SJSA1 (cell line): ENCODE measurements around the gene SPAG5. TPM values are rescaled to one million over a fixed set of nuclear protein-coding genes. Genes with fewer than 3 reads are reported as not detected.
"Not testable (repeated sequence)": the region's sequence is repeated elsewhere in the genome, so short reads cannot be mapped to it uniquely, and the experiment has no call there.

Experiments used
- DNase-seq, 2 experiments: peaks; one replicate each; pipeline ENCODE4 v3.0.0-alpha.2; 2015 to 2020; ENCODE audit warnings: low spot score in 2 of 2, low read depth in 1 of 2
- H3K27ac ChIP-seq: fragments of 250-450 bp; sonication (Bioruptor Pico); 2 replicates; pipeline ENCODE4 v1.5.1; 2020; ENCODE audit warnings: mild to moderate bottlenecking, moderate library complexity
- H3K27me3 ChIP-seq: fragments of 250-450 bp; sonication (Bioruptor Pico); replicated peaks from 2 replicates; pipeline ENCODE4 v1.5.1; 2020; ENCODE audit warnings: mild to moderate bottlenecking, moderate library complexity
- H3K36me3 ChIP-seq: fragments of 250-450 bp; sonication (Bioruptor Pico); 2 replicates; pipeline ENCODE4 v1.5.1; 2020; ENCODE audit warnings: mild to moderate bottlenecking
- H3K4me1 ChIP-seq: fragments of 250-450 bp; sonication (Bioruptor Pico); replicated peaks from 2 replicates; pipeline ENCODE4 v1.6.1; 2021; ENCODE audit warnings: mild to moderate bottlenecking
- H3K4me3 ChIP-seq: fragments of 250-450 bp; sonication (Bioruptor Pico); 2 replicates; pipeline ENCODE4 v1.5.1; 2020; ENCODE audit warnings: mild to moderate bottlenecking
- H3K9me3 ChIP-seq: fragments of 250-450 bp; sonication (Bioruptor Pico); replicated peaks from 2 replicates; pipeline ENCODE4 v1.5.1; 2020; ENCODE audit warnings: mild to moderate bottlenecking
- total RNA-seq: library from RNA; depleted of rRNA; stranded (reverse); fragments of >200 nt; shearing (Covaris generic); gene quantifications from 2 replicates; pipeline ENCODE4 v1.2.3, GENCODE V29; 2014

SPAG5 gene
- total RNA-seq, 1 experiment from 2014 or later: 108 TPM

- Histone ChIP-seq H3K36me3 (peaks cover 95% of the 10 kb centered on the region), H3K27ac (no peak overlapping the region), H3K4me3 (no peak overlapping the region), H3K27me3 (no peaks in the 10 kb centered on the region), H3K9me3 (no peaks in the 10 kb centered on the region), H3K4me1 (no peaks in the 10 kb centered on the region)
- DNase-seq: no peak
Measured at GRCh38 chr17:28618464-28618863, 19.6 kb upstream of the SPAG5 start.

GRCh38 chr17:28616281-28616680 is 17.5 kb upstream of the SPAG5 start:
- Histone ChIP-seq H3K27ac (no peak overlapping the region), H3K4me3 (no peak overlapping the region), H3K27me3 (no peaks in the 10 kb centered on the region), H3K36me3 (peaks cover 89% of the 10 kb centered on the region), H3K9me3 (no peaks in the 10 kb centered on the region), H3K4me1 (no peaks in the 10 kb centered on the region)
- DNase-seq: no peak

- Histone ChIP-seq H3K9me3 (no peaks in the 10 kb centered on the region), H3K27ac (no peak overlapping the region), H3K36me3 (peaks cover 80% of the 10 kb centered on the region), H3K4me1 (no peaks in the 10 kb centered on the region), H3K4me3 (no peak overlapping the region), H3K27me3 (no peaks in the 10 kb centered on the region)
- no peak for DNase-seq
Measured at GRCh38 chr17:28615260-28615940, 16.6 kb upstream of the SPAG5 start.

GRCh38 chr17:28613931-28614381 is 15.1 kb upstream of the SPAG5 start, which contains the start of gene RSKR:
TSS of gene RSKR (minus strand) at chr17:28614185. CDS start at chr17:28614161, 24 bp downstream.
- no peaks in the 10 kb centered on the region for H3K27me3 ChIP-seq
- no peak within 1 kb of the TSS for H3K4me3 ChIP-seq
- no peaks in the 10 kb centered on the region for H3K4me1 ChIP-seq
- peaks cover 66% of the 10 kb centered on the region for H3K36me3 ChIP-seq
- no peak within 1 kb of the TSS for H3K27ac ChIP-seq
- no peaks in the 10 kb centered on the region for H3K9me3 ChIP-seq
- no peak for DNase-seq

- H3K36me3 ChIP-seq: peaks cover 58% of the 10 kb centered on the region
- H3K27ac ChIP-seq: no peak overlapping the region
- no peaks in the 10 kb centered on the region for H3K27me3 ChIP-seq
- no peak overlapping the region for H3K4me3 ChIP-seq
- no peak for DNase-seq
- H3K9me3 ChIP-seq: no peaks in the 10 kb centered on the region
- H3K4me1 ChIP-seq: no peaks in the 10 kb centered on the region
Measured at GRCh38 chr17:28612936-28613872, 14.4 kb upstream of the SPAG5 start.

- H3K4me3 ChIP-seq: no peak overlapping the region
- no peak for DNase-seq
- peaks cover 52% of the 10 kb centered on the region for H3K36me3 ChIP-seq
Measured at GRCh38 chr17:28612531-28612930, 13.7 kb upstream of the SPAG5 start.

GRCh38 chr17:28610376-28610775 is 11.6 kb upstream of the SPAG5 start:
- peaks cover 32% of the 10 kb centered on the region for H3K36me3 ChIP-seq
- no peak for DNase-seq
- H3K27me3 ChIP-seq: no peaks in the 10 kb centered on the region
- H3K4me1 ChIP-seq: no peaks in the 10 kb centered on the region
- H3K9me3 ChIP-seq: no peaks in the 10 kb centered on the region
- no peak overlapping the region for H3K27ac ChIP-seq
- H3K4me3 ChIP-seq: no peak overlapping the region

More at GRCh38 chr17:28612531-28612930, 13.7 kb upstream of the SPAG5 start:
- no peak overlapping the region for H3K27ac ChIP-seq
- H3K27me3 ChIP-seq: no peaks in the 10 kb centered on the region
- H3K4me1 ChIP-seq: no peaks in the 10 kb centered on the region
- H3K9me3 ChIP-seq: no peaks in the 10 kb centered on the region

GRCh38 chr17:28604031-28604430 is 5.2 kb upstream of the SPAG5 start:
- not testable (repeated sequence) for H3K27ac ChIP-seq, H3K4me1 ChIP-seq, DNase-seq, H3K36me3 ChIP-seq, H3K4me3 ChIP-seq, H3K9me3 ChIP-seq, H3K27me3 ChIP-seq

GRCh38 chr17:28599311-28600184 is 723 bp upstream of the SPAG5 start:
- peaks cover 35% of the 10 kb centered on the region for H3K36me3 ChIP-seq
- peak overlapping the region; percentile 86 for H3K27ac ChIP-seq
- peaks cover 16% of the 10 kb centered on the region for H3K4me1 ChIP-seq
- peak overlapping the region; percentile 56 for H3K4me3 ChIP-seq
- peak; percentile 75 to 81 for DNase-seq
- no peaks in the 10 kb centered on the region for H3K9me3 ChIP-seq
- H3K27me3 ChIP-seq: no peaks in the 10 kb centered on the region

GRCh38 chr17:28598389-28598788 is 436 bp downstream of the SPAG5 start:
- H3K27ac ChIP-seq: peak overlapping the region; percentile 86

GRCh38 chr17:28597606-28598383 is 1.0 kb downstream of the SPAG5 start:
- Histone ChIP-seq H3K36me3 (peaks cover 49% of the 10 kb centered on the region), H3K27ac (peak overlapping the region; percentile 86), H3K27me3 (no peaks in the 10 kb centered on the region), H3K4me3 (peak overlapping the region; percentile 56), H3K4me1 (peaks cover 16% of the 10 kb centered on the region), H3K9me3 (no peaks in the 10 kb centered on the region)
- DNase-seq: no peak

More at GRCh38 chr17:28598389-28598788, 436 bp downstream of the SPAG5 start:
- Histone ChIP-seq H3K4me1 (peaks cover 16% of the 10 kb centered on the region), H3K9me3 (no peaks in the 10 kb centered on the region), H3K27me3 (no peaks in the 10 kb centered on the region), H3K4me3 (peak overlapping the region; percentile 56), H3K36me3 (peaks cover 43% of the 10 kb centered on the region)
- no peak for DNase-seq

- H3K4me3 ChIP-seq: no peak overlapping the region
- H3K27me3 ChIP-seq: no peaks in the 10 kb centered on the region
- H3K36me3 ChIP-seq: peaks cover 89% of the 10 kb centered on the region
- no peaks in the 10 kb centered on the region for H3K9me3 ChIP-seq
- no peak overlapping the region for H3K27ac ChIP-seq
- H3K4me1 ChIP-seq: no peaks in the 10 kb centered on the region
- DNase-seq: no peak
Measured at GRCh38 chr17:28592260-28592659, 6.6 kb downstream of the SPAG5 start.

GRCh38 chr17:28585851-28586250 is 13.0 kb downstream of the SPAG5 start:
- Histone ChIP-seq H3K4me3 (no peak overlapping the region), H3K36me3 (peaks cover 96% of the 10 kb centered on the region), H3K27ac (no peak overlapping the region), H3K4me1 (no peaks in the 10 kb centered on the region), H3K27me3 (no peaks in the 10 kb centered on the region), H3K9me3 (no peaks in the 10 kb centered on the region)
- DNase-seq: no peak
